Skeletal muscle satellite cell (primary cell): ENCODE data around the gene TENM4.

ENCODE experiments used
- H3K27me3 ChIP-seq: 2 replicates; pipeline ENCODE4 v1.7.0; 2013; ENCODE audit warnings: low read length; ENCODE audit not compliant: control insufficient read depth, insufficient read depth
- H3K36me3 ChIP-seq: 2 replicates; pipeline ENCODE4 v1.7.0; 2013; ENCODE audit warnings: mild to moderate bottlenecking, control low read depth, low read length; ENCODE audit not compliant: insufficient read depth
- H3K4me1 ChIP-seq: 2 replicates; pipeline ENCODE4 v1.7.0; 2013; ENCODE audit warnings: low read length; ENCODE audit not compliant: control insufficient read depth, insufficient read depth
- H3K4me2 ChIP-seq: 2 replicates; pipeline ENCODE4 v1.7.0; 2013; ENCODE audit warnings: mild to moderate bottlenecking, low read length
- H3K4me3 ChIP-seq: 2 replicates; pipeline ENCODE4 v1.7.0; 2013; ENCODE audit warnings: low read length
- H3K9ac ChIP-seq: 2 replicates; pipeline ENCODE4 v1.7.0; 2013; ENCODE audit warnings: mild to moderate bottlenecking, low read depth, low read length, moderate library complexity
- H3K9me3 ChIP-seq: replicated peaks from 2 replicates; pipeline ENCODE4 v1.7.0; 2013; ENCODE audit warnings: mild to moderate bottlenecking, control low read depth, low read length

Gene TENM4

GRCh38 chr11:79415411-79415810 is 25.4 kb downstream of the TENM4 start:
- Histone ChIP-seq H3K4me3 (no peak overlapping the region), H3K4me1 (peaks cover 49% of the 10 kb centered on the region)

GRCh38 chr11:79414644-79415317 is 26.0 kb downstream of the TENM4 start:
- no peaks in the 10 kb centered on the region for H3K36me3 ChIP-seq
- H3K4me3 ChIP-seq, result peak overlapping the region; percentile 53
- peak overlapping the region; percentile 75 for H3K4me2 ChIP-seq
- H3K27me3 ChIP-seq, result no peaks in the 10 kb centered on the region
- H3K9me3 ChIP-seq, result no peaks in the 10 kb centered on the region
- peak overlapping the region; percentile 48 for H3K9ac ChIP-seq
- H3K4me1 ChIP-seq, result peaks cover 49% of the 10 kb centered on the region

More at GRCh38 chr11:79415411-79415810, 25.4 kb downstream of the TENM4 start:
- peak overlapping the region; percentile 75 for H3K4me2 ChIP-seq
- H3K9me3 ChIP-seq, result no peaks in the 10 kb centered on the region
- no peaks in the 10 kb centered on the region for H3K36me3 ChIP-seq
- H3K27me3 ChIP-seq, result no peaks in the 10 kb centered on the region
- no peak overlapping the region for H3K9ac ChIP-seq

DNA sequence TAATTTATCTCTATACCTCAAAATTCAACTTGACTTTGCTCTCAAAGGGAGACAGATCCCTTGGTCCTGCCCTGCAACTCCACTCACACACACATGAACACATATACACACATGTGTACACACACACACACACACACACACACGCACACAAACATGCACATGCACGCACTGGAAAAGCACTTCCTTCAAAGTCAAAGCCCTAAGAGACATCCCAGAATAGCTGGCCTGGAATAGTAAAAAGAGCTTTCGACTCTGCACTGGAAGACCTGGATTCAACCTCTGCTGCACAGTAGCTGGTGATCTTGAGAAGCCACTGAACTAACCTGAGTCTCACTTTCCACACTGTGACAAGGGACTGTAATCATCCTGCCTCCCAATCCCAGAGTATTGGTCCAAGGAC is 26.8 kb downstream of the TENM4 start:
- H3K36me3 ChIP-seq, result no peaks in the 10 kb centered on the region
- H3K4me1 ChIP-seq, result peaks cover 42% of the 10 kb centered on the region
- H3K4me3 ChIP-seq, result peak overlapping the region; percentile 53
- H3K27me3 ChIP-seq, result no peaks in the 10 kb centered on the region
- no peaks in the 10 kb centered on the region for H3K9me3 ChIP-seq
- peak overlapping the region; percentile 75 for H3K4me2 ChIP-seq
- peak overlapping the region; percentile 48 for H3K9ac ChIP-seq

DNA sequence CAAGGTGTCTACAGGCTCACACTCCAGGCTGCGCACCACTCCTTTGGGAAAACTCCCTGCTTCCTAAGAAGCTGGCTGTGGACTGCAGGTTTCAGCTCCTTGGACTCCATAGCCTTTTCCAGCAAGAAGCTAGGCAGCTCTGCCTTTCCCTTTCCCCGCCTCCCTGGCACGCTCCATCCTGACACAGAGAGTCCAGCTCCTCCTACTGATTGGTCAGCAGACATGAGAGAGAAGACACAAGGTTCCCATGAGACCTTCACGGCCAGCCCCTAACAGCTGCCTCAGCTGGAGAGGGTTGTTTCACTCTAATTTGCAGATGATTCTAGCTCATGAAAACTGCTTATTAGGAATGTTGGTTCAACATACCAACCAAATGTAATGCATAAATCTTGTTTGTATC is 27.6 kb downstream of the TENM4 start:
- Histone ChIP-seq H3K4me1 (peaks cover 36% of the 10 kb centered on the region), H3K4me3 (no peak overlapping the region), H3K9ac (no peak overlapping the region), H3K36me3 (no peaks in the 10 kb centered on the region), H3K4me2 (peak overlapping the region; percentile 75), H3K9me3 (no peaks in the 10 kb centered on the region), H3K27me3 (no peaks in the 10 kb centered on the region)

DNA sequence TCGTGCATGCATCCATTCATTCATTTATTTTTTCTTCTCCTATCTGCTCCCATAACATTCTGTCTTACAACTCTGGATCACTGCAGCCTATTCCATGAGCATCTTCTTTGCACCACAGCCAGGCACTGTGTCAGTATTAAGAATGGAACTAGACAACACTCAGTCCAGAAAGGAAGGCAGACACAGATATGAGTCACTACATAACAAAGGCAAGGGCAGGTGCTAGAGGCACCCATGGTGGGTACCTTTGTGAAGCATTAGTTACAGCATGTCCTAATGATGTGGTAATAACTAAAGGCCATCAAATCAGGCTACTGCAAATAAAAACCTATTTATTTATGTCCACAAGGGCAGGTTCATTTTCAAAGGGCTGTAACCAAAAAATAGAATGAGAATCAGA is 28.1 kb downstream of the TENM4 start:
- peaks cover 36% of the 10 kb centered on the region for H3K4me1 ChIP-seq
- H3K9me3 ChIP-seq, result no peaks in the 10 kb centered on the region
- H3K36me3 ChIP-seq, result no peaks in the 10 kb centered on the region
- H3K27me3 ChIP-seq, result no peaks in the 10 kb centered on the region
- peak overlapping the region; percentile 50 for H3K4me2 ChIP-seq
- H3K9ac ChIP-seq, result no peak overlapping the region
- no peak overlapping the region for H3K4me3 ChIP-seq

DNA sequence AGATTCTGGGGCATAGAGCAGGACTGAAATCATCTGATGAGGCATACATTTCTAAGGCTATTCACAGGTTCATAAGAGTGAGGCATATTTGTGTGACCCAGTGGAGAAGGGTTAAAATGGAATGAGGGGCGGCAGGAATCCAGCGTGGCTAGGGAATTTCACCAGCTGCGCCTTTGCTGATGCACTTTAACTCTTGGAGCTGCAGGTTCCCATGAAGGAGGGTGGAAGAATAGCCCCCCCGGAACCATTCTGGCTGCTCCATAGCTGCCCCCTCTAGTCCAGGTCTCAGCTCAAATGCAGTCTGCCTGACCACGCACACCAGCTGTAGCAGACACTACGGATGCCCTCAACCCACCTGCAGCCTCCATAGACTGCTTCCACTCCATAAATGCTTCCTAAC is 31.5 kb downstream of the TENM4 start:
- no peak overlapping the region for H3K9ac ChIP-seq
- H3K36me3 ChIP-seq, result no peaks in the 10 kb centered on the region
- no peak overlapping the region for H3K4me3 ChIP-seq
- no peak overlapping the region for H3K4me2 ChIP-seq
- H3K4me1 ChIP-seq, result peaks cover 19% of the 10 kb centered on the region
- H3K27me3 ChIP-seq, result no peaks in the 10 kb centered on the region
- no peaks in the 10 kb centered on the region for H3K9me3 ChIP-seq

GRCh38 chr11:79406376-79406775 is 34.5 kb downstream of the TENM4 start:
- H3K9ac ChIP-seq, result no peak overlapping the region
- H3K4me2 ChIP-seq, result no peak overlapping the region
- H3K27me3 ChIP-seq, result no peaks in the 10 kb centered on the region
- H3K4me3 ChIP-seq, result no peak overlapping the region
- no peaks in the 10 kb centered on the region for H3K36me3 ChIP-seq
- no peaks in the 10 kb centered on the region for H3K4me1 ChIP-seq
- no peaks in the 10 kb centered on the region for H3K9me3 ChIP-seq

DNA sequence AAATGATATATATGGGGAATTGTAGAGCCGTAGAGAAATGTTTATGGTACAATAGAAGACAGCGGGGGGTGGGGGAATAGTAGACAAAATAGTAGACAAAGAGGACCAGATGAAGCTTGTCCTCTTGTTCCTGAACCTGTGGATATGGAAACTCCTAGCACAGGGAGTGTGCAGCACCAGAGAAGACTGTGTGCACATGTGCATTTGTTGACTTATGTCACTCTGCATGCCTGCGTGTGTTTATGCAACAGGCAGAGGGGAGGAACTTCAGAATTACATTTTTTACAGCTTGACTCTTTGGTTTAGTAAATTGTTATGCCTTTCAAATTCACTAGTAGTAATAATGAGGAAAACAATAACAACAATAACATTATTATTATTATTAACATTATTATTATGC is 36.0 kb downstream of the TENM4 start:
- Histone ChIP-seq H3K9me3 (no peaks in the 10 kb centered on the region), H3K9ac (no peak overlapping the region), H3K4me2 (no peak overlapping the region), H3K4me1 (no peaks in the 10 kb centered on the region), H3K27me3 (no peaks in the 10 kb centered on the region), H3K36me3 (no peaks in the 10 kb centered on the region), H3K4me3 (no peak overlapping the region)

DNA sequence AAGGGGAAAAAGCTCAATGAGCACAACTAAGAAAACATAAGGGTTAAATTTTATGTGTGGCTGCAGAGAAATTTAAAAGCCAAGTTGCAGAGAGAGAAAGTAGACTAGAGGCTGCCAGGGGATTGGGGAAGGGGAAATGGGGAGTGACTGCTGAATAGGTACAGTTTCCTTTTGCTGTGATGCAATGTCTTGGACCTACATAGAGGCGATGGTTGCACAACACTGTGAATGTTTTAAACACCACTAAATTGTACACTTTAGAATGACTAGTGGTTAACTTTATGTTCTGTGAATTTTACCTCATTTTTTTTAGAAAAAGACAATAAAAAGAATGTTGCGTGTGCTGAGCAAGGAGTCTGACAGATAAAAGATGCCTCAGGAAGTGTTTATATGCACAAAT is 36.5 kb downstream of the TENM4 start:
- Histone ChIP-seq H3K9me3 (no peaks in the 10 kb centered on the region), H3K9ac (no peak overlapping the region), H3K36me3 (no peaks in the 10 kb centered on the region), H3K27me3 (no peaks in the 10 kb centered on the region), H3K4me1 (no peaks in the 10 kb centered on the region), H3K4me3 (no peak overlapping the region), H3K4me2 (no peak overlapping the region)

DNA sequence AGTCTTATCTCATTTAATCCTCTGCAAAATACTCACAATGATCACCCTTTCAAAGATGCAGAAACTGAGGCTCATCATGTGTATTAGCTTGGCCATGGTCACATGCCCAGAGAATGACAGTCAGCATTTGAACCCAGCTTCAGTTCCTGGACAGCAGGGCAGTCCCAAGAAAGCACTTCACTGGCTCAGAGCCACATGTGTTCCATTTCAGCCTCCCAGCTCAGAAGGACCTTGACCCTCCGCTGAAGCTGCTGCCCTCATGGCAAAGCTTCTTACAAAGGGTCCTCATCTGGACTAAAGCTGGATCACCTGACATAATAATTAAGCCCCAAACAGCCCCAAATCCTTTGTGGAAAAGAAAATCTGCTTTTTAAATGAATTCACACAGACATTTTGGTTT is 37.0 kb downstream of the TENM4 start:
- no peaks in the 10 kb centered on the region for H3K4me1 ChIP-seq

GRCh38 chr11:79402912-79403311 is 37.9 kb downstream of the TENM4 start:
- Histone ChIP-seq H3K36me3 (no peaks in the 10 kb centered on the region), H3K27me3 (no peaks in the 10 kb centered on the region), H3K4me3 (no peak overlapping the region), H3K4me1 (no peaks in the 10 kb centered on the region), H3K9me3 (no peaks in the 10 kb centered on the region), H3K4me2 (no peak overlapping the region), H3K9ac (no peak overlapping the region)

More for the DNA sequence above, 37.0 kb downstream of the TENM4 start:
- Histone ChIP-seq H3K27me3 (no peaks in the 10 kb centered on the region), H3K4me3 (no peak overlapping the region), H3K9ac (no peak overlapping the region), H3K4me2 (no peak overlapping the region), H3K36me3 (no peaks in the 10 kb centered on the region), H3K9me3 (no peaks in the 10 kb centered on the region)

DNA sequence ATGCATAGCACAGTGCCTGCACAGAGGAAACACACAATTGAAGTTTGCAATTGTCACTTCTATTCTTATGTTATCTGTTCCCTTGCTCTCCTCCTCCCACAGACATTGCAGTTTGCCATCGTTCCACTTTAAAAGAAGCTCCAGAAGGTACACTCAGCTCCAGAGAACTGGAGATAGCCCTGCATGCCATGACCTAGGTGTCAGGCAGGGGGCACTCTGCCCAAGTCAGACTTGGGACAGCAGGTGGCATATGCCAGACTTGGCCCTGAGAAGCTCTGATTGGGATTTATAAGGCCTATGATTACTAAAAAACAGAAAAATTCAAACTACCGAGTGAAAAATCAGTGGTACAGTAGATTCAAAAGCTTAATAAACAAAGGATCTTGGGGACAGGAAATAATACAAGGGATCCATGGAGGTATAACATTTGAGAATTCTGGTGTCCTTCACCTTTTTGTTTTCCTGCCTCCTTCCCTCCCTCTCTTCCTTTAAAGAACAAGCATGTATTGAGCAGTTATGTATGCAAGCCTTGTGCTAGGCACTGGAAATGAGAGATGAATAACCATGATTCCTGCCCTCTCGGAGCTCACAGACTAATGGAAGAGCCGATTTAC is 40.0 kb downstream of the TENM4 start:
- Histone ChIP-seq H3K4me3 (no peak overlapping the region), H3K4me1 (peaks cover 14% of the 10 kb centered on the region), H3K9me3 (no peaks in the 10 kb centered on the region), H3K4me2 (no peak overlapping the region), H3K36me3 (no peaks in the 10 kb centered on the region), H3K9ac (no peak overlapping the region), H3K27me3 (no peaks in the 10 kb centered on the region)
